ENCODE results near the gene NSMCE3.

Gene NSMCE3

GRCh38 chr15:29272219-29272618 lies 2.6 kb upstream of the NSMCE3 start:
- Histone ChIP-seq H3K4me3 (ENCODE audit: low read length) (no peak overlapping the region), H2AFZ (ENCODE audit: low read depth, low read length) (no peak overlapping the region), H3K9ac (ENCODE audit: low read length) (no peak overlapping the region), H3K9me3 (ENCODE audit: insufficient read depth, low read length) (no peaks in the 10 kb centered on the region), H3K27ac (ENCODE audit: low read length) (no peak overlapping the region), H3K4me2 (ENCODE audit: low read length) (no peak overlapping the region), H3K27me3 (ENCODE audit: low read depth, low read length) (no peaks in the 10 kb centered on the region), H4K20me1 (ENCODE audit: insufficient read depth, low read length) (peaks cover 4% of the 10 kb centered on the region), H3K79me2 (ENCODE audit: low read length) (peaks cover 23% of the 10 kb centered on the region), H3K36me3 (replicated peaks; ENCODE audit: low read depth, low read length) (peaks cover 4% of the 10 kb centered on the region), H3K4me1 (ENCODE audit: low read length) (peaks cover 28% of the 10 kb centered on the region)
- no peak for TF ChIP-seq CTCF (IDR thresholded peaks at IDR 0.05; ENCODE audit: low read depth, low read length)
- no peak for TF ChIP-seq EZH2phosphoT487 (IDR thresholded peaks at IDR 0.05; ENCODE audit: low read depth)

- Histone ChIP-seq H3K27ac (ENCODE audit: low read length) (peak overlapping the region; percentile 93), H4K20me1 (ENCODE audit: insufficient read depth, low read length) (peaks cover 4% of the 10 kb centered on the region), H3K4me1 (ENCODE audit: low read length) (peaks cover 28% of the 10 kb centered on the region), H3K79me2 (ENCODE audit: low read length) (peaks cover 32% of the 10 kb centered on the region), H3K4me3 (ENCODE audit: low read length) (peak overlapping the region; percentile 84), H3K4me2 (ENCODE audit: low read length) (peak overlapping the region; percentile 84), H3K27me3 (ENCODE audit: low read depth, low read length) (no peaks in the 10 kb centered on the region), H3K9me3 (ENCODE audit: insufficient read depth, low read length) (no peaks in the 10 kb centered on the region), H3K36me3 (replicated peaks; ENCODE audit: low read depth, low read length) (peaks cover 4% of the 10 kb centered on the region), H2AFZ (ENCODE audit: low read depth, low read length) (no peak overlapping the region), H3K9ac (ENCODE audit: low read length) (peak overlapping the region; percentile 71; the same call in 1 of the 2 replicates)
- TF ChIP-seq CTCF (IDR thresholded peaks at IDR 0.05; ENCODE audit: low read depth, low read length) (no peak), EZH2phosphoT487 (IDR thresholded peaks at IDR 0.05; ENCODE audit: low read depth) (no peak)
These were observed 1.4 kb upstream of the NSMCE3 start for GRCh38 chr15:29270976-29271375.

- peaks cover 32% of the 10 kb centered on the region for H3K79me2 ChIP-seq (ENCODE audit: low read length)
- peaks cover 4% of the 10 kb centered on the region for H4K20me1 ChIP-seq (ENCODE audit: insufficient read depth, low read length)
- H3K4me3 ChIP-seq (ENCODE audit: low read length): peak overlapping the region; percentile 84
- H3K4me1 ChIP-seq (ENCODE audit: low read length): peaks cover 28% of the 10 kb centered on the region
- peak overlapping the region; percentile 44 for H2AFZ ChIP-seq (ENCODE audit: low read depth, low read length)
- H3K36me3 ChIP-seq (replicated peaks; ENCODE audit: low read depth, low read length): peaks cover 4% of the 10 kb centered on the region
- H3K4me2 ChIP-seq (ENCODE audit: low read length): peak overlapping the region; percentile 84
- no peaks in the 10 kb centered on the region for H3K27me3 ChIP-seq (ENCODE audit: low read depth, low read length)
- H3K9me3 ChIP-seq (ENCODE audit: insufficient read depth, low read length): no peaks in the 10 kb centered on the region
- H3K9ac ChIP-seq (ENCODE audit: low read length): peak overlapping the region; percentile 71
- H3K27ac ChIP-seq (ENCODE audit: low read length): peak overlapping the region; percentile 93
- TF ChIP-seq CTCF (IDR thresholded peaks at IDR 0.05; ENCODE audit: low read depth, low read length) (no peak), EZH2phosphoT487 (IDR thresholded peaks at IDR 0.05; ENCODE audit: low read depth) (no peak)
These were observed 740 bp upstream of the NSMCE3 start for GRCh38 chr15:29270169-29270955.

GRCh38 chr15:29268706-29269484 lies 727 bp downstream of the NSMCE3 start:
- H3K4me1 ChIP-seq (ENCODE audit: low read length): peaks cover 28% of the 10 kb centered on the region
- H3K4me2 ChIP-seq (ENCODE audit: low read length): peak overlapping the region; percentile 84
- no peaks in the 10 kb centered on the region for H3K27me3 ChIP-seq (ENCODE audit: low read depth, low read length)
- H3K9ac ChIP-seq (ENCODE audit: low read length): peak overlapping the region; percentile 78
- H3K9me3 ChIP-seq (ENCODE audit: insufficient read depth, low read length): no peaks in the 10 kb centered on the region
- peak overlapping the region; percentile 84 for H3K4me3 ChIP-seq (ENCODE audit: low read length)
- H3K36me3 ChIP-seq (replicated peaks; ENCODE audit: low read depth, low read length): peaks cover 4% of the 10 kb centered on the region
- TF ChIP-seq CTCF (IDR thresholded peaks at IDR 0.05; ENCODE audit: low read depth, low read length) (no peak), EZH2phosphoT487 (IDR thresholded peaks at IDR 0.05; ENCODE audit: low read depth) (no peak)
- peaks cover 32% of the 10 kb centered on the region for H3K79me2 ChIP-seq (ENCODE audit: low read length)
- H3K27ac ChIP-seq (ENCODE audit: low read length): peak overlapping the region; percentile 93
- 0 out of 2 replicates have a peak overlapping the region, but pooled peaks have one; percentile 32 for H2AFZ ChIP-seq (ENCODE audit: low read depth, low read length)
- H4K20me1 ChIP-seq (ENCODE audit: insufficient read depth, low read length): peaks cover 4% of the 10 kb centered on the region
